WTC11 (cell line): Measurements from ENCODE around the gene GRAMD1C.

ENCODE experiments used
- CTCF ChIP-seq: fragments of 200-600 bp; IDR thresholded peaks from 2 replicates; pipeline ENCODE4 v1.8.0; 2022; ENCODE audit warnings: antibody characterized with exemption
- JUN ChIP-seq: sonication (generic); formaldehyde crosslinking; IDR thresholded peaks from 2 replicates; pipeline ENCODE4 v1.8.0; 2023; ENCODE audit warnings: mild to moderate bottlenecking, missing genetic modification reagents
- NR1H2 ChIP-seq: sonication (generic); formaldehyde crosslinking; IDR thresholded peaks from 2 replicates; pipeline ENCODE4 v1.9.0; 2021; ENCODE audit warnings: mild to moderate bottlenecking, moderate library complexity, missing genetic modification reagents
- NR2C2 ChIP-seq: sonication (generic); formaldehyde crosslinking; IDR thresholded peaks from 2 replicates; pipeline ENCODE4 v1.8.0; 2022; ENCODE audit warnings: mild to moderate bottlenecking, missing genetic modification reagents

GRCh38 chr3:113805249-113805648 is 33.3 kb upstream of the GRAMD1C start:
- no peak for TF ChIP-seq NR2C2 (CRISPR knock-in tag)
- TF ChIP-seq CTCF: no peak
- no peak for TF ChIP-seq NR1H2 (CRISPR knock-in tag)
- no peak for TF ChIP-seq JUN
